ENCODE measurements around the gene PDE6A.

- TF ChIP-seq GABPB1 (CRISPR knock-in tag; IDR thresholded peaks at IDR 0.05) (no peak), ZGPAT (CRISPR knock-in tag; IDR thresholded peaks at IDR 0.05) (no peak), ARNT (IDR thresholded peaks at IDR 0.05) (no peak), JUND (CRISPR knock-in tag; IDR thresholded peaks at IDR 0.05) (no peak), MAFF (IDR thresholded peaks at IDR 0.05; ENCODE audit: low read depth, low read length) (no peak), HNF4G (IDR thresholded peaks at IDR 0.05; ENCODE audit: borderline replicate concordance, low read depth, low read length) (no peak), HNF4G (CRISPR knock-in tag; IDR thresholded peaks at IDR 0.05; ENCODE audit: borderline replicate concordance, low read depth) (no peak), MLLT10 (CRISPR knock-in tag; IDR thresholded peaks at IDR 0.05) (no peak), EP300 (IDR thresholded peaks at IDR 0.05; ENCODE audit: low read depth in 2 of 2, low read length in 2 of 2) (no peak), EP300 (CRISPR knock-in tag; IDR thresholded peaks at IDR 0.05; ENCODE audit: borderline replicate concordance) (no peak), ZNF431 (CRISPR knock-in tag; IDR thresholded peaks at IDR 0.05; ENCODE audit: borderline replicate concordance, low read depth) (no peak), CTCF (CRISPR knock-in tag; IDR thresholded peaks at IDR 0.05) (no peak), ZBTB49 (CRISPR knock-in tag; IDR thresholded peaks at IDR 0.05; ENCODE audit: borderline replicate concordance) (no peak), ZNF777 (CRISPR knock-in tag; IDR thresholded peaks at IDR 0.05) (no peak)
Observed at GRCh38 chr5:149936700-149937091, 7.9 kb downstream of the PDE6A start.
